IMR-90 (cell line): ENCODE results near the gene RNF111. TPM values are rescaled to one million over a fixed set of nuclear protein-coding genes. Genes with fewer than 3 reads are reported as not detected.

Source experiments
- ATAC-seq: fragments of 200-7000 bp; cut with Tn5 transposase; 2 replicates; pipeline ENCODE4 v1.9.1; 2020; ENCODE audit warnings: low read depth, mild to moderate bottlenecking, moderate library complexity
- BruUV-seq: library from RNA; stranded (reverse); fragments of 400-500 nt; replicated peaks from 2 replicates; lab custom pipeline; 2021; lab: Mats Ljungman, UMichigan
- CTCF ChIA-PET: fragments of 300-600 bp; formaldehyde crosslinking; extraction: SDS; loops from one replicate; lab custom pipeline; 2021; ENCODE audit warnings: antibody characterized with exemption; lab: Yijun Ruan, JAX
- POLR2A ChIA-PET: fragments of 300-600 bp; sonication (Branson Sonifier 250); formaldehyde crosslinking; loops from one replicate; lab custom pipeline; 2022; ENCODE audit warnings: antibody characterized with exemption; ENCODE audit not compliant: unreplicated experiment; lab: Charles Lee
- DNase-seq: peaks from one replicate; pipeline ENCODE4 v3.0.0; 2013
- H2AFZ ChIP-seq: replicated peaks from 2 replicates; pipeline ENCODE3; 2013; ENCODE audit warnings: low read length, mild to moderate bottlenecking; ENCODE audit not compliant: poor library complexity
- H2AK5ac ChIP-seq: 2 replicates; pipeline ENCODE4 v1.6.1; 2013; ENCODE audit warnings: low read depth, low read length, inconsistent platforms
- H2AK9ac ChIP-seq: replicated peaks from 2 replicates; pipeline ENCODE3; 2013; ENCODE audit warnings: mild to moderate bottlenecking, low read depth, low read length, moderate library complexity; ENCODE audit not compliant: poor library complexity
- H2BK120ac ChIP-seq: 2 replicates; pipeline ENCODE4 v1.6.1; 2013; ENCODE audit warnings: low read depth, low read length, inconsistent platforms
- H2BK15ac ChIP-seq: 3 replicates; pipeline ENCODE4 v1.6.1; 2013; ENCODE audit warnings: low read depth, low read length, inconsistent platforms
- H2BK20ac ChIP-seq: 2 replicates; pipeline ENCODE4 v1.6.1; 2013; ENCODE audit warnings: low read depth, mild to moderate bottlenecking, inconsistent platforms, low read length, moderate library complexity
- H2BK5ac ChIP-seq: 2 replicates; pipeline ENCODE4 v1.6.1; 2013; ENCODE audit warnings: mild to moderate bottlenecking, low read depth, low read length, inconsistent platforms; ENCODE audit not compliant: poor library complexity, severe bottlenecking
- H3K14ac ChIP-seq: replicated peaks from 2 replicates; pipeline ENCODE4 v1.6.1; 2013; ENCODE audit warnings: low read depth, low read length, inconsistent platforms
- H3K18ac ChIP-seq: 2 replicates; pipeline ENCODE4 v1.6.1; 2013; ENCODE audit warnings: low read depth, low read length, control low read depth
- H3K23ac ChIP-seq: 2 replicates; pipeline ENCODE4 v1.6.1; 2013; ENCODE audit warnings: low read depth, low read length, inconsistent platforms
- H3K27ac ChIP-seq: 2 replicates; pipeline ENCODE4 v1.5.1; 2013; ENCODE audit warnings: mild to moderate bottlenecking, control low read depth, low read length; ENCODE audit not compliant: insufficient read depth
- H3K27me3 ChIP-seq: 2 replicates; pipeline ENCODE4 v1.6.1; 2013; ENCODE audit warnings: low read length; ENCODE audit not compliant: control insufficient read depth, insufficient read depth
- H3K36me3 ChIP-seq: 2 replicates; pipeline ENCODE4 v1.6.1; 2013; ENCODE audit warnings: low read length, mixed read lengths; ENCODE audit not compliant: control insufficient read depth, insufficient read depth
- H3K4ac ChIP-seq: 2 replicates; pipeline ENCODE4 v1.6.1; 2013; ENCODE audit warnings: low read depth, low read length, inconsistent platforms
- H3K4me1 ChIP-seq: 2 replicates; pipeline ENCODE4 v1.6.1; 2013; ENCODE audit warnings: low read length, mixed read lengths; ENCODE audit not compliant: control insufficient read depth, insufficient read depth
- H3K4me2 ChIP-seq: 2 replicates; pipeline ENCODE4 v1.6.1; 2013; ENCODE audit warnings: low read depth, mild to moderate bottlenecking, control low read depth, low read length, moderate library complexity
- H3K4me3 ChIP-seq: 2 replicates; pipeline ENCODE4 v1.5.1; 2013; ENCODE audit warnings: low read depth, mild to moderate bottlenecking, control low read depth, low read length, moderate library complexity; ENCODE audit not compliant: insufficient read depth
- H3K56ac ChIP-seq: 2 replicates; pipeline ENCODE4 v1.6.1; 2013; ENCODE audit warnings: low read length, inconsistent platforms; ENCODE audit not compliant: insufficient read depth; ENCODE audit errors: extremely low read depth
- H3K79me1 ChIP-seq, 2 experiments: 2 replicates each; pipeline ENCODE4 v1.6.1; 2013; ENCODE audit warnings: low read length in 2 of 2, inconsistent platforms in 1 of 2, low read depth in 1 of 2
- H3K9ac ChIP-seq: 2 replicates; pipeline ENCODE4 v1.6.1; 2013; ENCODE audit warnings: low read depth, low read length, control low read depth
- H3K9me1 ChIP-seq: 2 replicates; pipeline ENCODE4 v1.6.1; 2013; ENCODE audit warnings: low read length, inconsistent platforms; ENCODE audit not compliant: insufficient read depth
- H3K9me3 ChIP-seq: 2 replicates; pipeline ENCODE4 v1.6.1; 2013; ENCODE audit warnings: low read length; ENCODE audit not compliant: control insufficient read depth, insufficient read depth
- H4K20me1 ChIP-seq: 2 replicates; pipeline ENCODE4 v1.6.1; 2013; ENCODE audit warnings: low read length, inconsistent platforms; ENCODE audit not compliant: insufficient read depth
- H4K5ac ChIP-seq: 2 replicates; pipeline ENCODE4 v1.6.1; 2013; ENCODE audit warnings: mild to moderate bottlenecking, low read depth, low read length, control low read depth
- H4K8ac ChIP-seq, 2 experiments: 2 replicates each; pipeline ENCODE4 v1.6.1; 2013; ENCODE audit warnings: low read depth in 2 of 2, low read length in 2 of 2, control low read depth in 1 of 2, inconsistent platforms in 1 of 2
- H4K91ac ChIP-seq: 2 replicates; pipeline ENCODE4 v1.6.1; 2013; ENCODE audit warnings: low read depth, low read length, inconsistent platforms; ENCODE audit not compliant: insufficient read depth
- BHLHE40 ChIP-seq: fragments of 150-350 bp; IDR thresholded peaks from 2 replicates; pipeline ENCODE4 v1.6.1; 2016; ENCODE audit warnings: mild to moderate bottlenecking, low read depth, low read length
- CHD1 ChIP-seq: IDR thresholded peaks from 2 replicates; pipeline ENCODE4 v1.6.1; 2012; ENCODE audit warnings: low read depth, low read length, improper control_type of control experiment
- FOS ChIP-seq: fragments of 150-350 bp; IDR thresholded peaks from 2 replicates; pipeline ENCODE4 v1.6.1; 2016; ENCODE audit warnings: low read depth, low read length
- MXI1 ChIP-seq: IDR thresholded peaks from 2 replicates; pipeline ENCODE4 v1.6.1; 2012; ENCODE audit warnings: low read depth, mild to moderate bottlenecking, low read length, moderate library complexity, borderline replicate concordance
- NFE2L2 ChIP-seq: fragments of 150-350 bp; IDR thresholded peaks from 2 replicates; pipeline ENCODE4 v1.6.1; 2016; ENCODE audit warnings: low read depth, mild to moderate bottlenecking, low read length
- POLR2A ChIP-seq: IDR thresholded peaks from 2 replicates; pipeline ENCODE4 v1.6.1; 2012; ENCODE audit warnings: mild to moderate bottlenecking, low read depth, low read length
- RAD21 ChIP-seq: IDR thresholded peaks from 2 replicates; pipeline ENCODE4 v1.6.1; 2012; ENCODE audit warnings: low read length, improper control_type of control experiment
- RCOR1 ChIP-seq: IDR thresholded peaks from 2 replicates; pipeline ENCODE4 v1.6.1; 2012; ENCODE audit warnings: mild to moderate bottlenecking, low read length, improper control_type of control experiment; ENCODE audit not compliant: insufficient replicate concordance
- RFX5 ChIP-seq: IDR thresholded peaks from 2 replicates; pipeline ENCODE4 v1.8.0; 2012; ENCODE audit warnings: low read depth, mild to moderate bottlenecking, low read length, moderate library complexity
- SMC3 ChIP-seq: fragments of 150-350 bp; IDR thresholded peaks from 2 replicates; pipeline ENCODE4 v1.6.1; 2016; ENCODE audit warnings: low read depth, mild to moderate bottlenecking, antibody characterized with exemption, low read length, moderate library complexity
- WGBS, 2 experiments: methylation state at CpG; one replicate each; pipeline versions ENCODE4 v1.1.5 to v1.1.7; 2013; ENCODE audit warnings: missing lambda C conversion rate in 2 of 2; ENCODE audit not compliant: insufficient read length in 1 of 2; ENCODE audit errors: extremely low coverage in 2 of 2; 5-methylcytosine and 5-hydroxymethylcytosine counted together
- dilution Hi-C: fragments of 300-500 bp; cut with HindIII; formaldehyde crosslinking; loops from one replicate; pipeline ENCODE4 v1.14.3; 2018; ENCODE audit warnings: low sequenced_read_pairs; ENCODE audit not compliant: unreplicated experiment
- in situ Hi-C: fragments of 300-500 bp; cut with MboI; formaldehyde crosslinking; loops from 3 replicates; pipeline ENCODE4 v1.14.3; 2019; ENCODE audit warnings: low sequenced_read_pairs, inconsistent platforms, mixed read lengths
- intact Hi-C: fragments of 100-400 bp; cut with micrococcal nuclease; formaldehyde crosslinking; loops from 2 replicates; pipeline ENCODE4 v1.10.0; 2022
- polyA plus RNA-seq, 3 experiments: library from polyadenylated mRNA; depleted of rRNA; stranded (reverse); fragments of >200 nt; gene quantifications; 2 replicates each; pipeline ENCODE4 v1.2.3, GENCODE V29; 2012; ENCODE audit warnings: low replicate concordance in 1 of 3
- total RNA-seq: library from RNA; depleted of rRNA; stranded (reverse); fragments of >200 nt; gene quantifications from 2 replicates; pipeline ENCODE4 v1.2.3, GENCODE V29; 2012
- TF ChIP-seq, protein P1 (sequence below): fragments of 150-350 bp; IDR thresholded peaks from 2 replicates; pipeline ENCODE4 v1.6.1; 2016; ENCODE audit warnings: low read depth, mild to moderate bottlenecking, low read length, moderate library complexity, borderline replicate concordance

RNF111 gene
- total and polyA plus RNA-seq, 2 of the 4 experiments (the other 2 are of a cell fraction) = 13.5 to 20.1 TPM

DNA sequence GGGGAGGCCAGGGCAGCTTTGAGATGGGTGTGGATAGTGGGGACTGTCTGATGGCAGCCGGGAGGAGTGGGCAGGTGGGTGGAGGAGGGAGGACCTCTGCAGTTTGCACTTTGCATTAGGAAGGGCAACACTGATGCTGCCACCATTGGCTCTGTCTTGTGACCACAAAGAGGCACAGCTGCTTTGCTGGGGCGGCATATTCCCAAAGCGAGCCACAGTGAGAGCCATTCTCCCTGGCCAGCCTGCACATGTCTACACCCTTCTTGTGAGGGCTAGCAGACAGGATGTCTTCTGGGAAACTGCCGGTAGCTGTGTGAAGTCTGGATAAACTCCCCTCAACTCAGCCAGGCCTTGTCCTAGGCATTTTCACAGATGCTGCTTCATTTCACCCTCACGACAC, 155.8 kb downstream of the RNF111 start:
- H3K23ac ChIP-seq = no peak overlapping the region
- BruUV-seq = no TSS peak
- H3K56ac ChIP-seq = no peak overlapping the region
- no peak overlapping the region for H3K18ac ChIP-seq
- no peak overlapping the region for H3K4me2 ChIP-seq
- ChIA-PET POLR2A (no interaction called here), CTCF (no interaction called here)
- H4K5ac ChIP-seq = no peak overlapping the region
- no peak overlapping the region for H2BK5ac ChIP-seq
- no peak overlapping the region for H2BK15ac ChIP-seq
- no peaks in the 10 kb centered on the region for H3K9me3 ChIP-seq
- H3K4me3 ChIP-seq = no peak overlapping the region
- H3K36me3 ChIP-seq = peaks cover 13% of the 10 kb centered on the region
- TF ChIP-seq POLR2A (no peak), RFX5 (no peak), BHLHE40 (no peak), RAD21 (no peak), RCOR1 (no peak), FOS (no peak), MXI1 (no peak), CHD1 (no peak), SMC3 (no peak), NFE2L2 (no peak)
- TF ChIP-seq, protein P1, sequence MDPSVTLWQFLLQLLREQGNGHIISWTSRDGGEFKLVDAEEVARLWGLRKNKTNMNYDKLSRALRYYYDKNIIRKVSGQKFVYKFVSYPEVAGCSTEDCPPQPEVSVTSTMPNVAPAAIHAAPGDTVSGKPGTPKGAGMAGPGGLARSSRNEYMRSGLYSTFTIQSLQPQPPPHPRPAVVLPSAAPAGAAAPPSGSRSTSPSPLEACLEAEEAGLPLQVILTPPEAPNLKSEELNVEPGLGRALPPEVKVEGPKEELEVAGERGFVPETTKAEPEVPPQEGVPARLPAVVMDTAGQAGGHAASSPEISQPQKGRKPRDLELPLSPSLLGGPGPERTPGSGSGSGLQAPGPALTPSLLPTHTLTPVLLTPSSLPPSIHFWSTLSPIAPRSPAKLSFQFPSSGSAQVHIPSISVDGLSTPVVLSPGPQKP = no peak
- DNase-seq = no peak
- H4K8ac ChIP-seq = no peak overlapping the region
- no peak overlapping the region for H3K14ac ChIP-seq
- H3K9me1 ChIP-seq = peaks cover 6% of the 10 kb centered on the region; the same call in 1 of the 2 replicates
- no peak overlapping the region for H2AK5ac ChIP-seq
- H3K79me1 ChIP-seq = peaks cover 5 to 22% of the 10 kb centered on the region in 2 experiments; a peak in 2 of 4 replicates
- no peak overlapping the region for H4K91ac ChIP-seq
- intact Hi-C loops = no loop called here
- H4K20me1 ChIP-seq = no peaks in the 10 kb centered on the region
- 100% methylated on average over 1 of the region's 5 CpGs; no CpG with 5 or more reads in 1 of the 2 experiments for WGBS, 2 experiments
- H3K27me3 ChIP-seq = no peaks in the 10 kb centered on the region
- H2BK20ac ChIP-seq = no peak overlapping the region
- H2AK9ac ChIP-seq = no peak overlapping the region
- in situ Hi-C loops = no loop called here
- no peak for ATAC-seq
- no peak overlapping the region for H2BK120ac ChIP-seq
- H3K4me1 ChIP-seq = peaks cover 4% of the 10 kb centered on the region
- H2AFZ ChIP-seq = no peak overlapping the region
- no peak overlapping the region for H3K4ac ChIP-seq
- no peak overlapping the region for H3K27ac ChIP-seq
- no peak overlapping the region for H3K9ac ChIP-seq
- dilution Hi-C loops = no loop called here
